C1 segment of cervical spinal cord (tissue), 14 donors: ENCODE measurements around the gene GAK.

Source experiments
- DNase-seq, 14 donors: peaks; one replicate each; lab custom pipeline; 2025; lab: John Stamatoyannopoulos, UW

Gene GAK

GRCh38 chr4:851701-852430 lies 80.2 kb downstream of the GAK start:
- no peak for DNase-seq

- DNase-seq: no peak
Measured at GRCh38 chr4:850323-850945, 81.7 kb downstream of the GAK start.

GRCh38 chr4:849478-850175 lies 82.5 kb downstream of the GAK start:
- no peak for DNase-seq

GRCh38 chr4:848803-849477 lies 83.2 kb downstream of the GAK start:
- DNase-seq: no peak

- DNase-seq: no peak
Measured at GRCh38 chr4:848307-848691, 83.8 kb downstream of the GAK start.

GRCh38 chr4:845836-846251 lies 86.3 kb downstream of the GAK start:
- DNase-seq: no peak

- no peak for DNase-seq
Measured at GRCh38 chr4:845233-845835, 86.8 kb downstream of the GAK start.

- DNase-seq: no peak
Measured at GRCh38 chr4:844752-845232, 87.3 kb downstream of the GAK start.

- no peak for DNase-seq
Measured at GRCh38 chr4:839675-840443, 92.3 kb downstream of the GAK start.

GRCh38 chr4:837772-838171 lies 94.3 kb downstream of the GAK start:
- DNase-seq: no peak

GRCh38 chr4:836750-837301 lies 95.3 kb downstream of the GAK start:
- no peak for DNase-seq

- DNase-seq: no peak
Measured at GRCh38 chr4:836003-836511, 96.1 kb downstream of the GAK start.

GRCh38 chr4:835148-836002 lies 96.7 kb downstream of the GAK start:
- DNase-seq: no peak

GRCh38 chr4:834368-835147 lies 97.6 kb downstream of the GAK start:
- DNase-seq: no peak

GRCh38 chr4:833731-834367 lies 98.3 kb downstream of the GAK start:
- DNase-seq: no peak

GRCh38 chr4:833156-833555 lies 99.0 kb downstream of the GAK start:
- DNase-seq: no peak

GRCh38 chr4:832536-832935 lies 99.6 kb downstream of the GAK start:
- DNase-seq: no peak

GRCh38 chr4:832108-832507 lies 100.0 kb downstream of the GAK start:
- DNase-seq: no peak
